Inflammatory macrophage (primary cell): ENCODE results near the gene RNPEPL1.
A peak's percentile ranks its signal among the peaks of the same experiment; 100 is the strongest.
"Not testable (repeated sequence)": the region's sequence is repeated elsewhere in the genome, so short reads cannot be mapped to it uniquely, and the experiment has no call there.

Source experiments
- DNase-seq, 2 donors: peaks; one replicate each; pipeline ENCODE4 v3.0.0-alpha.2; 2020 to 2022

Gene RNPEPL1

DNA sequence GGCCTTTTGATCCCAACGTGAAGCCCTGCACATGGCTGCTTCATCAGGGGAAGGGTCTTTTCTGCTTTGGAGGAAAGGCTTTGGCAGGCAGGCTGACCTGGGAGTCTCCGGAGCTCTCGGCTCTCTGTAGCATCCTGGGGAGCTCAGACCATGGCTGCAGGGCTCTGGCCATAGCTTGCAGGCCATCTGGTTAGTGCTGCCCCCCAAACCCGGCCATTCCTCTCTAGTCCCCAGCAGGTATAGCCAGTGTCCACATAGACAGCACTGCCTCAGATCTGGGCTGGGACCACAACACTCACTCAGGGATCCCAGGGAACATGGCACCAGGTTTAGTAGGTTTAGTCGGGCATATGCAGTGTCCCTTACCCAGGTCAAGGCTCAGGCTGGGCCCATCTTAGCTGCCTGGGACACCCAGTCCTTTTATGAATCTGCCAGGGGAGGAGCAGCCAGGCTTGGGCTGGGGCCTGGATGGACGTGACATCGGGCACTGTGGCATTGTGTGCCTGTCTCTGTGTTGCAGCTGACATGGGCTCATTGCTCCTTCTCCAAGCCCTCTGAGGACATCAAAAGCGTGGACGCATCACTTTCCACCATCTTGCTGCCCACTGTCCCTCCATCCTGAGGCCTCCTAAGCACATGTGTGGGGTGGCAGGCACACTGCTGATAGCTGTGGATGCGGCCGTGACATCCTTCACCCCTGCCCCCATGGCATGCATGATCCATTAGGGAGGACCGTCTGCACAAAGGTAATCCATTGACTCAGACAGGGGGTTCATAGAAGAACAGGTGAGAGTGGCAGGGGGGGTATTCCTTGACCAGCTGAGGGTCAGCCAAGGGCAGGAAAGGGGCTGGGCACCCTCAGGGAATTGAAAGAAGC, 37.8 kb downstream of the RNPEPL1 start:
- no peak for DNase-seq

DNA sequence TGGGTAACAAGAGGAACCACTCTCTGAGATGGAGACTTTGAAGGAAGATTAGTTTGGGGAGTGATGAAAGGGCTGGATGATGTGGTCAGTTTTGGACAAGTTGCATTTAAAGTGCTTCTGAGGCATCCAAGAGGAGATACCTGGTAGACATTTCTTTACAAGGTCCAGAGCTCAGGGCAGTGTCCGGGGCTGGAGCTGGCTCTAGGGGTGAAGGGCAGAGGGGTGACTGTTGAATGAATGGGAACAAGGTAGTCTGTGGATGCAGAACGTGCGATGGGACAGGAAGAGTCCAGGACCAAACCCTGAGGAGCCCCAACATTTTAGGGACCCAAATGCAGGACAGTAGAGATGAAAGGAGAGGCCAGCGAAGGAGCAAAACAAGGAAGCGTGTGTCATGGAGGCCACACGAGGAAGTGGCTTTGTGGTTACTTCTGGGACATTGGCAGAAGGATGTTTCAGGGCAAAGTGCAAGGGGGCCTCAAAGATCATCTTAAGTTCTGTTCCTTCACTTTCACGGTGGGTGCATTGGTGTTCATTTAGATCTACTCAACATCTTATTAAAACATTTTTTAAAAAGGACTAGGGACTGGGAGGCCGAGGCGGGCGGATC, 43.4 kb downstream of the RNPEPL1 start:
- peak; percentile 67 to 77 for DNase-seq

DNA sequence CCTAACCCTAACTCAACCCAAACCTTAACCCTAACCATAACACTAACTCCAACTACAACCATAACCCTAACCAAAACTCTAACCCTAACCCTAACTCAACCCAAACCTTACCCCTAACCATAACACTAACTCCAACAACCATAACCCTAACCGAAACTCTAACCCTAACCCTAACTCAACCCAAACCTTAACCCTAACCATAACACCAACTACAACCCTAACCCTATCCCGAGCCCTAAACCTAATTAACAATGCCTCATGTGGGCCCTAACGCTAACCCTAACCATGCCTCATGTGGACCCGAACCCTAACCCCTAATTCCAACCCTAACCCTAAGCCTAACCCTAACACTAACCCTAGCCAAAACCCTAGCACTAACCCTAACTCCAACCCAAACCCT, 45.5 kb downstream of the RNPEPL1 start:
- no peak for DNase-seq

DNA sequence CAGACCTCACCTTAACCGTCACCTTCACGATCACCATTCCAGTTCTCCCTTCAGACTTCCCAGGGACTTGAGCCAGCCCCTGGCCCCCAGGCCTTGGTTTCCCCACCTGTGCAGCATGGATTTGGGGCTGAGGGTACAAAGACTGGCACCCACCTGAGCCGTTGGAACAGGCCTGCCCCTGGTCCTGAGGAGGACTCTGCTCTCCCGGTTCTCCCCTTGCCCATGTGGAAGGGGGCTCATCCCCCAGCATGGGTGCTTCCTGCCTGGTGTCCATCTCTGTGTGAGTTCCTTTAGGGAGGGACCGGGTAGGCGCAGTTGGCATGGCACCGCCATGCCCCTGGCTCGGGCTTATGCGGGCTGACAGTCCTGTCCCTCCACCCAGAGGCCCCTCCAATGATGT, 46.1 kb downstream of the RNPEPL1 start:
- no peak for DNase-seq

DNA sequence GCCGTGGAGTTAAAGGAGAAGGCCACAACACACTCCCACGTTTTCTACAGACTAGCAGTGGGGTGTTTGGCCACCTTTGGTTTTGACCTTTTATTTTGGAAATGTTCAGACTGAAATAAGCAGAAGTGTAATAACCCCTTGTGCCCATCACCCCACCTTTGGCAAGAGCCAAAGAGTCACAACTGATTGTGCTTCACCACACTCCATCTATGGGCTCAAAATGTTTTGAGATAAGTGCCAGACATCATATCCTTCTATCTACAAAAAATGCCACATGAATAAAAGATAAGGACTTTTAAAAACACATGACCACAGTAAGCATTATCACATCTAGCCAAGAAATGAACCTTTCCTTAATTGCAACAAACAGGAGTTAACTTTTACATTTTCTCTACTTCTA, 47.1 kb downstream of the RNPEPL1 start:
- peak in 1 of 2 donors; percentile 23 for DNase-seq

DNA sequence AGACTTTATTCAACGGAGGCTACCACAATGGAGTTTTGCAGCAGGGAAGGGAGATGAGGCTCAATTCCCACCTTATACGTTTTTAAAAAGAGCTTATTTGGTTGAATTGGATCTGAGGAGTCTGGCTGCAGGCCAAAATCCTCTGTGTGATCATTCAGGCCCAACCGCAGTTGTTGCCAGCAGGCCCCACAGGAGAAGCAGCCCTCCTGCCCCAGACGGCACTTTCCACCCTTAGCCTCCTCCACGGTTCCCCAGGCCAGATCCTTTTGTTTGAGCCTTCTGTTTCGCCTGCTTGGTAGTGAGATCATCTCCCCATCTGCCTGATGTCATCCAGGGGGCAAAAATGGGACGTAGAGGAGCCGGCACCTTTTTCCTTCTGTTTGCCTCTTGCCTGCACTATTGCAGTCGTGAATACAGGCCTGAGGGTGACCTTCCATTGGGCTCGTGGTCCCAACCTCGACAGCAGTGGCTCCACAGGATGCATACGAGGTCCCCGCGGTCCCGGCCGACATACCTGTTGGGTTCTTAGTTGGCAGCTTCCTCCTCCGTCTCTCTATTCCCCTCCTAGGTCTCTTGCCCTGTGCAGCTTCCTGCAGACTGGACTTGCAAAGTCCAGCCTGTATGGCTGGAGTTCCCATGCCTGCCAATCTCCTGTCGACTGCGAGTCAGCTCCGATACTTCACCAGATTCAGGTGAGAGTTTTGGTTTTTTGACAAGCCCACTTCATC, 47.7 kb downstream of the RNPEPL1 start:
- no peak for DNase-seq

DNA sequence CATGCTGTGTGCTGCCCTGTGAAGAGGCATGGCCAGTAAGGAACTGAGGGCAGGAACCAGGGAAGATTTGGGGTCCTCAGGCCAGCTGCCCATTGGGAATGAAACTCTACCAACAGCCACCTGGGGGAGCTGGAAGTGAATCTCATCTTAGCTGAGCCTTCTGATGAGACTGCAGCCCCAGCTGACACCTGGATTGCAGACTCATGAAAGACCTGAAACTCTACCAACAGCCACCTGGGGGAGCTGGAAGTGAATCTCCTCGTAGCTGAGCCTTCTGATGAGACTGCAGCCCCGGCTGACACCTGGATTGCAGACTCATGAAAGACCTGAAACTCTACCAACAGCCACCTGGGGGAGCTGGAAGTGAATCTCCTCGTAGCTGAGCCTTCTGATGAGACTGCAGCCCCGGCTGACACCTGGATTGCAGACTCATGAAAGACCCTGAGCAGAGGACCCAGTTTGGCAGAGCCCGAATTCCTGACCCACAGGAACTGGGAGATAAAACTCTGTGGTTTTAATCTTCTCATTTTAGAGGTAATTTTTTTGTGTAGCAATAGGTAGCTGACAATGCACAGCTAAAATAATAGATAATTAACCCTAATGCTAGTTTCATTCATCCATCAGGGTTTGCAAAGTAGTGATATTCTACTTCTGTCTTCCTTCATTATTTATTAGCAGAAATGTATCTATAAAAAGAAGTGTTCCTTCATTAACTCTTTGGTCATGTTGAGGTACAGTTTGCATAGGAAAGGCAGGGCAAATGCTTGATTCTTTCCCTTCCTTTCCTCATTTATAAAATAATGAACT, 48.8 kb downstream of the RNPEPL1 start:
- not testable (repeated sequence) for DNase-seq

DNA sequence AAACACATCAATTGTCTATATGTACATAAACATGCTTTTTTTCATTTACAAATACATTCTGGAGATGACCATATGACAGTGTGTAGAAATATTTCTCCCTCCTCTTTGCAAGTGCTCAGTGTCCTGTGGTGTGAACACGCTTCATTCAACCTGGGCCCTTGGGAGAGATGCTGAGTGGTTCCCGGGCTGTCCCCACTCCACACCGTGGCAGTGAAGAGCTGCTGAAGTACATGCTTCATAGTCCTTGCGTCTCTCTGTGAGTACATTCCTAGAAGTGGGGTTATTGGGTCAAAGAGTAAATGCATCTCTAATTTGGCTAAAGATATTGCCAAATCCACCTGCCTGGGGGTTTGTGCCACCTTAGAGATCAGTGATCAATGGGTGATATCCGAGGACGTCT, 50.5 kb downstream of the RNPEPL1 start:
- no peak for DNase-seq

DNA sequence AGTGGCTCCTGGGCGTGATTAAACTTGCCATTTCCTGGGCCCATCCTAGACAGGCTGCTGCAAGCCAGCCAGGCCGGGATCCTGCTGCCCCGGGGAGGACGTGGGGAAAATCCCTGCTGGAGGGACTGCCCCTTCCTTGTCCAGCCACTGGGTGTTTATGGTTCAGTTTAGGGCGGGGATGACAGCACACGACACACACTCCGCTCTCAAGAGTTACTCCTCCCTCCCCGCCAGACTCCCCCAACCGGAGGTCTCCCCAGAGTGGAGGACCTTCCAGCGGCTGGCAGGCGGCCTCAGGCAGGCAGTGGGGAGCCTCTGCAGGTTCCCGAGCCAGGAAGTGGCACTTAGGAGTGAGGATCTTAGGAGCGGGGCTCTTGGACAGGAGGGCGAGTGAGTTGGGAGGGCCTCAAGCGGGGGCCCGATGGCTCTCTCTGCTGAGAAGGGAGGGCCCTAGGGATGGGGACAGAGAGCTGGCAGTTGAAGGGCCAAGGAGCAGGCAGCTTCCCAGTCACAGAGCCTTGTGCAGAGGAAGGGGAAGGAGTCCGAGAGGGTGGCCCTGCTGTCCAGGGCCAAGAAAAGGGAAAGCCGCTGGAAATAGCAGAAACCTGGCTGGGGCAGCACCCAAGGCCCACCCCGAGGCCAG, 51.3 kb downstream of the RNPEPL1 start:
- peak in 1 of 2 donors; percentile 61 for DNase-seq

DNA sequence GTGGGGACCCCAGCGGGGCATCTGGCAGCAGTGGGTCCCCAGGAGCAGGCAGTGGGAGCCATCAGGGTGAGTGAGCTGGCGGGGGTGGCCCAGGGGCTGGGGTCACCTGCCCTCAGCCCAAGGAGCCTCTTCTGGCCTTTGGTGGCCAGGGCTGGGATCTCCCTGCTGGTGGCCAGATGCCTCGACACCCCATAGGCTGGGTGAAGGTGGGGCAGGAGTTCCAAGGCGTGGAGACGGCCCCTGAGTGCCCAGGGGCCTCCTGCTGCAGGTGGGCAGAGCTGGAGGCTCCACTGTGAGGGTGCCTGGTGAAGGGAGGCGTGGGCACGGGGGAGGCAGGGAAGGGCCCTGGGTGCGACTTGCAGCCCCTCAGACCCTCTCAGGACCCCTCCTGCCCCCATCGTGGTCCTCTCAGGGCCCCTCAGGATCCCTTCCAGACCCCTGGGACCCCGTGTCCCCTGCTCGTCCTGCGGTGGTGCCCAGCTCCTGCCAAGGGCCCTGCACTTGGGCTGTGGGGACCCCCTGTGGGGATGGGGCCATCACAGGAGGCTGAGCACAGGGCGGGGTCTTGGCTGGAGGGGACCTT, 52.0 kb downstream of the RNPEPL1 start:
- no peak for DNase-seq

DNA sequence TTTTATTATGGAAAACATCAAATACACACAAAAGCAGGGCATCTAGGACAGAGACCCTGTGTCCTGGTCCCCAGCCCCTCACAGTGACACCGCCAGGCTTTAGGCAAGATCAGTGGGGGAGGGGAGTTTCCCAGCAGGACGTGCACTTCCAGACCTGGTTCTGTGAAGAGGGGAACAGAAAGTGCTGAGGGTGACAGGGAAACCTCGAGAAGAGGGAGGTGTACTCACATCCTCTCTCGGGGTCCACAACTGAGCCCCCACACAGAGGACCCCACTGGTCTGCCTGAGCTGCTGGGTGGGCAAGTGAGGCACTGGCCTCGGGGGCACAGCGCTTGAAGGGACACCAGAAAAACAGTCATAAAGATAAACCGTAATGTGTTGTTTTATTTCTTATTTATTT, 52.6 kb downstream of the RNPEPL1 start:
- DNase-seq: peak; percentile 14 to 27

DNA sequence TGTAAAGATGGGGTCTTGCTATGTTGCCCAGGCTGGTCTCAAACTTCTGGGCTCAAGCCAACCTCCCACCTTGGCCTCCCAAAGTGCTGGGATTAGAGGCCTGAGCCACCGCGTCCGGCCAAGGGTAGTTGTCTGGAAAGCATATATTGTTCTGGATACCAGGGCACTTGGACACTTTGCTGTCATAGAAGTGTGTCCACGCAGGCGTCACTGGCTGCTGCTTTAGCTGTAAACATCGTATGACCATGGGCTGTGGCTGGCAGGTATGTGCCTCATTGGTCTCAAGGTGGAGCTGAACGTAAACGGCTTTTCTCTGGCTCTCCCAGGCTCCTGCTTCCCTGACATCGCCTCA, 53.8 kb downstream of the RNPEPL1 start:
- no peak for DNase-seq

DNA sequence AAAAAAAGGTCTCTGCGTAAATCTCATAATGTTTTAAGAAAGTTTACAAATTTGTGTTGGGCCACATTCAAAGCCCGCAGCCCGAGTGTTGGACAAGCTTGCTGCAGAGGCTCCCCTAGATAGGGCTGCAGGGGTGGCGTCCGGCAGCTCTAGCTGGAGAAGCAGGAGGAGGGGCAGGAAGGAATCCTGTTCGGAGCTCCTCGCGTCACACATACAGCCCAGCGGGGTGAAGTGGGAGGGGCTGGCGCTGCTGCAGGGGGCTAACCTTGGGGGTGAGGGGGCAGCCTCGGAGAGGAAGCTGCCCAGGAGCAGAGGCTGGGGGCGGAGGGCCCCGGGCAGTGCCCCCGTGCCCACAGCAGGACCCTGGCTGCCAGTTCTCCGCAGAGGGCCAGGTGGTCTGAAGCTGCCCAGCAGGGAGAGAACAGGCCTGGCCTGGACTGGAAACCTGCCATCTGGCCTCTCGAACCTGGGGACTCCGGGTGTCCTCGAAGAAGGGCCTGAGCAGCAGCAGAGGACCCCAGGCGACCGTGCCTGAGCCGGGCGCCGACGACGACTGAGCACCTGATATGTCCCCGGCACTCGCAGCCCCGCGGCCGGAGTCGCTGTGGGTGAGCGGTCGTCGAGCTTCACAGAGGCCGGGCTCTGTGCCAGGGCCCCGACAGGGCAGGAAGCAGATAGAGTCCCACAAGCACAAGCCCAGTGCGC, 54.4 kb downstream of the RNPEPL1 start:
- peak in 1 of 2 donors; percentile 26 for DNase-seq

DNA sequence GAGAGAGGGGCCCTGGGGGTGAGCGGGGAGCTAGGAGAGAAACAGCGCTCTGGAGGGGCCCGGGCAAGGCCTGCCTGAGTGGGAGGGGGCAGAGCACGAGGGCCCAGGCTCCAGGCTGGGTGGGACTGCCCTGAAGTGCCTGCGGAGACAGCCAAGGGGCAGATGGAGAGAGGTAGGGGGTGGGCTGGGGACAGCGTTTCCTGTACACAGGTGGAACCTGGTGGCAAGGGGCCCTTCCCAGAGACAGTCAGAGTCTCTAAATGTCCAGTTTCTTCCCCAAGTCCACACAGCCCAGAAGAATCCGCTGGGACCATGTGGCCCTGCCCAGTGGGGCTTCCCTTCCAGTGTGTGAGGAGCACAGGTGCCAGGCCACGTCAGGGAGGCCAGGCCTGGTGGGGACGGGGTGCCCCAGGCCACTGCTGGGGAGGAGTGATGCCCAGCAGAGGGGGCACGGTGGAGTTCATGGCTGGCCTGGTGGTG, 55.3 kb downstream of the RNPEPL1 start:
- no peak for DNase-seq

DNA sequence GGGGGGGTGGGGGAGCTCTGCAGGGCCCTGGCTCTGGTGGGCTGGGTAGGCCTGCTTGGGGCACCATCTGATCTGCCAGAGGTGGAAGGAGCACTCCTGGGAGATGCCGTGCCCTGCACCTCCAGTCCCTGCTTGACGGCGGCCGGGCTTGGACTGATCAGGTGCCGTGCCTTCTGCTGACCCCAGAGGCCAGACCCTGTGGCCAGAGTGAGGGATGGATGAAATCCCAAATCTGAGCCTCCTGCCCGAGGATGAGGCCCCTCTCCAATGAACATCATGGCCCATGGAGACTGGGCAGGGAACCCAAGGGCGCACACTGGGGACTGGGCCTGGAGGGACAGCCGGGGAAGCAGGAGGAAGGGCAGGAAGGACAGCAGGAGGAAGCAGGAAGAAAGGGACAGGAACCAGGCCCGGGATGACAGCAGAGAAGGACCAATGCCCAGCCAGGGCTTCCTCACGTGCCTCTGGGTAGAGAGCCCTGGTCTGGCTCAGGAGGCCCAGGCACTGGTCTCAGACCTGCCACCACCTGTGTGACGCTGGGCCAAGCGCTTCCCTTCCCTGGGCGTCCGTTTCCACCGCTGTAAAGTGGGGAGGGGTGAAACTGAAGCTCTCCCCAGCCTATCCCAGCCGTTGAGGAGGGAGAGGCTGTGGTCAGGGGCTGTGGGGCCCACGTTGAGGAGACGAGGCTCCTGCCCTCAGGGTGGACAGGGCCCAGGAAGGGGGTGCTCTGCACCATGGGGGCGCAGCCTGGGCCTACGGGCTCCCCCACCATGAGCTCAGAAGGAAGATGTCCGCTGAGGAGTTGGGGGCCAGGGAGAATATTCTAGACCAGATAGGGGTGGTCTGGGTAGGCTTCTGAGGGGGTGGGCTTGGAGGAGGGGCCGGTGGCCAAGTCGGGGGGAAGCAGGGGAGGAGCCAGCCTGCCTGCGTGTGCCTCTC, 56.0 kb downstream of the RNPEPL1 start:
- DNase-seq: peak; percentile 16 to 35

DNA sequence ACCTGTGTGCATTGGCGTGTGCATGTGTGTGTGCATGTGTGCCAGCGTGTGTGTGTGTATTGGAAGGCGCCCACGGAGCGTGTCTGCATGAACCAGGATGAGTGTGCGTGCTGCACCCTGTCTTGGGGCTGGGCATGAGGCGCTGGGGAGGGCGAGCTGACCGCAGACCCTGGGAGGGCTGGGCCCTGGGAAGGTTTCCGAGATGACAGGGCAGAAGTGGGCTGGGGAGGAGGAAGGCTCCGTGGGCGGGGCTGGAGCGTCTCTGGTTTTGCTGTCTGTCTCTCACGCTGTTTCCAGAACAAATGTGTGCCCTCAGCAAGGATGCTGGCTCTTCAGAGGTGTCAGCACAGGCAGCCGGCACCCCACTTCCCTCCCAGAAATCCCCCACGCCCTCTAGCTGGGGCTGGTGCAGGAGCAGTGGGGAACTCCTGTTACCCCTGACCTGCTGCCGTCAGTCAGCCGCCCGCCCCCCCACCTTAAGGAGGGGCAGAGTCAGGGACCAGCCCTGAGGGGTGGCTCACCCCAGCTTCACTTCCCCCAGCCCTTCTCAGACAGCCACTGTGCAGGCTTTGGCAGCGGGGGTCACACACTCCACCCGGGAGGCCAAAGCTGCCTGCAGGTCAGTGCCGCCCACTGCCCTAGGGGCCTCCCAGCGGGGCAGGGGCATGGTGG, 56.8 kb downstream of the RNPEPL1 start, which contains the start of gene GPR35:
Gene GPR35, plus strand, starts transcription at position 531 of the 672 bp plus-strand sequence. CDS start 4,473 bp downstream, outside the sequence.
- DNase-seq: peak; percentile 86 to 93

DNA sequence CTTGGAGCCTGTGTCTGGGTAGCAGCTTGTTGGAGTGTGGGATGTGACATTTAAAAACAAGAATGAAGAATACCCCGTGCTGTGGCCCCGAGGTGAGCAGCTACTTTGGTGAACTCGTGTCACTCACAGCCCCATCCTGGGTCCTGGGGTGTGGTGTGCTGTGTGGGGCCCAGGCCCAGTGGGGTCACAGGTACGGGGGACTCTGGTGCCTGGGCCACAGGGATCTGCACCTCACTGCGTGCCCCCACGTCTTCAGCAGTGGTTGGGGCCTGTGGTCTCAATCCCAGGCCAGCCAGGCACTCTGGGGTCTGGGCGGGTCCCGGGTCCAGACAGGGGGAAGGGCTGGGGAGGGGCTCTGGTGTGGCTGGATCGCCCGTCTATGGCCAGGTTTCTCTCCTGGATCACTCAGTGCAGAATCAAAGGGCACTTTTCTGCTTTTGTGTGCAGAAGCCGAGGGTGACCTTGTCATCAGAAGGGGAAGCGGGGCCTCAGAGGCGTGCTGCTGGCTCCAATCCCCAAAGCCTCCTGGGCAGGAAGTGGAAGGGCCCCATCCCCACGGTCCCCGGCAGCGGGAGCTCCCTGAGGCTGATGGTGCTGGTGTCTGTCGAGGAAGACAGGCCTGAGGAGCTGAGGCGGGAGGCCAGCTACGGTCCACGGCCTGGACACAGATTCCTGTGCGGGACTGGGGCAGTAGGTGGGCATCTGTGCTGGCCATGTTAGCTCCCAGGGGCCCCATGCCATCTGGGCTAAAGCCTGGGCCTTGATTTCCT, 58.4 kb downstream of the RNPEPL1 start:
- DNase-seq: peak; percentile 67 to 82
